ENCODE data around the gene NUBP2. TPM values are rescaled to one million over a fixed set of nuclear protein-coding genes. Genes with fewer than 3 reads are reported as not detected.

The NUBP2 gene
- polyA plus RNA-seq, 1 of the 3 experiments (the other 2 are of a cell fraction) = 73.2 TPM

- ChIA-PET CTCF (interaction anchor here (3.5 kb wide), 1 partner anchor 64 kb away, joined by 13 read pairs; the partner anchor contains the start of gene MAPK8IP3), POLR2A (interaction anchor here (0.6 to 3.8 kb wide), 4 partner anchors 12 to 958 kb away, joined by 3 to 24 read pairs (median 4); partner anchors contain the start of genes NUBP2, SPSB3 and TRAF7)
- DNase-seq = no peak
- WGBS (ENCODE audit: low lambda C conversion rate) = 91% methylated on average over 10 of the region's 27 CpGs
- no peaks in the 10 kb centered on the region for H3K27me3 ChIP-seq (ENCODE audit: insufficient read depth)
- H3K9ac ChIP-seq = no peak overlapping the region
- H3K9me3 ChIP-seq = no peaks in the 10 kb centered on the region
- H2AFZ ChIP-seq (ENCODE audit: low read depth) = no peak overlapping the region
- peaks cover 11% of the 10 kb centered on the region for H3F3A ChIP-seq (replicated peaks; ENCODE audit: insufficient read depth)
- H3K4me2 ChIP-seq = peak overlapping the region; percentile 95
- H3K4me1 ChIP-seq (ENCODE audit: control insufficient read depth in 1 of 2, insufficient read depth in 2 of 2, low read depth in 1 of 2, low read length in 1 of 2) = peaks cover 0 to 29% of the 10 kb centered on the region in 2 experiments; a peak in 2 of 4 replicates
- H3K4me3 ChIP-seq (ENCODE audit: low read depth in 2 of 2, low read length in 1 of 2) = peak overlapping the region in 1 of 2 experiments; percentile 91; a peak in 1 of 4 replicates
- 0 out of 2 replicates have a peak, but pooled peaks cover 11% of the 10 kb centered on the region for H4K20me1 ChIP-seq (ENCODE audit: insufficient read depth)
- TF ChIP-seq ZBTB33 (IDR thresholded peaks at IDR 0.05; ENCODE audit: borderline replicate concordance, low read depth) = 0 out of 2 replicates have a peak, but pooled peaks have one; percentile 38
- TF ChIP-seq GABPA (IDR thresholded peaks at IDR 0.05; ENCODE audit: low read depth) = no peak
- H3K27ac ChIP-seq (ENCODE audit: low read depth in 2 of 2, low read length in 1 of 2) = peak overlapping the region in 1 of 2 experiments; percentile 92; a peak in 2 of 4 replicates
- no peaks in the 10 kb centered on the region for H3K9me2 ChIP-seq
- peaks cover 6 to 49% of the 10 kb centered on the region in 2 experiments for H3K36me3 ChIP-seq (replicated peaks in 1 of 2; ENCODE audit: control insufficient read depth in 1 of 2, insufficient read depth in 2 of 2, low read length in 1 of 2)
- peaks cover 21% of the 10 kb centered on the region for H3K79me2 ChIP-seq (ENCODE audit: insufficient read depth)
Observed at GRCh38 chr16:1769402-1770300, 13.1 kb upstream of the NUBP2 start.

GRCh38 chr16:1770328-1771187 lies 12.2 kb upstream of the NUBP2 start:
- H3K4me2 ChIP-seq = peak overlapping the region; percentile 95
- H2AFZ ChIP-seq (ENCODE audit: low read depth) = no peak overlapping the region
- peaks cover 30% of the 10 kb centered on the region for H3K79me2 ChIP-seq (ENCODE audit: insufficient read depth)
- H3K4me3 ChIP-seq (ENCODE audit: low read depth in 2 of 2, low read length in 1 of 2) = peak overlapping the region; percentile 90 to 91
- WGBS (ENCODE audit: low lambda C conversion rate) = 33% methylated on average over 17 of the region's 81 CpGs
- H4K20me1 ChIP-seq (ENCODE audit: insufficient read depth) = 0 out of 2 replicates have a peak, but pooled peaks cover 11% of the 10 kb centered on the region
- peak overlapping the region in 1 of 2 experiments; percentile 92; a peak in 2 of 4 replicates for H3K27ac ChIP-seq (ENCODE audit: low read depth in 2 of 2, low read length in 1 of 2)
- peaks cover 6 to 40% of the 10 kb centered on the region in 2 experiments for H3K36me3 ChIP-seq (replicated peaks in 1 of 2; ENCODE audit: control insufficient read depth in 1 of 2, insufficient read depth in 2 of 2, low read length in 1 of 2)
- peaks cover 11% of the 10 kb centered on the region for H3F3A ChIP-seq (replicated peaks; ENCODE audit: insufficient read depth)
- DNase-seq = peak; percentile 76
- no peaks in the 10 kb centered on the region for H3K9me3 ChIP-seq
- no peaks in the 10 kb centered on the region for H3K9me2 ChIP-seq
- POLR2A ChIA-PET = interaction anchor here (0.6 to 3.8 kb wide), 4 partner anchors 12 to 959 kb away, joined by 3 to 24 read pairs (median 4); partner anchors contain the start of genes NUBP2, SPSB3 and TRAF7
- H3K4me1 ChIP-seq (ENCODE audit: control insufficient read depth in 1 of 2, insufficient read depth in 2 of 2, low read depth in 1 of 2, low read length in 1 of 2) = peaks cover 0 to 32% of the 10 kb centered on the region in 2 experiments; a peak in 2 of 4 replicates
- CTCF ChIA-PET = interaction anchor here (3.5 kb wide), 1 partner anchor 64 kb away, joined by 13 read pairs; the partner anchor contains the start of gene MAPK8IP3
- H3K9ac ChIP-seq = peak overlapping the region; percentile 93
- peak; percentile 3 for TF ChIP-seq CHD2 (IDR thresholded peaks at IDR 0.05; ENCODE audit: low read length, partially characterized antibody)
- TF ChIP-seq POLR2AphosphoS5 (IDR thresholded peaks at IDR 0.05; ENCODE audit: low read depth, low read length) = 0 out of 2 replicates have a peak, but pooled peaks have one; percentile 8
- 0 out of 2 replicates have a peak, but pooled peaks have one; percentile 29 for TF ChIP-seq MAX (IDR thresholded peaks at IDR 0.05; ENCODE audit: low read depth)
- no peak for TF ChIP-seq EZH2phosphoT487 (IDR thresholded peaks at IDR 0.05; ENCODE audit: borderline replicate concordance, low read depth)
- no peak for TF ChIP-seq IRF3 (IDR thresholded peaks at IDR 0.05; ENCODE audit: low read depth, low read length)
- no peak for TF ChIP-seq GATA2 (CRISPR knock-in tag; IDR thresholded peaks at IDR 0.05)
- no peaks in the 10 kb centered on the region for H3K27me3 ChIP-seq (ENCODE audit: insufficient read depth)

Data from SK-N-SH (cell line).